NCI-H524 treated with DMSO at 0.1 percent for 48 hours (cell line): ENCODE measurements around the gene KLHL36.
"Not testable (repeated sequence)": the region's sequence is repeated elsewhere in the genome, so short reads cannot be mapped to it uniquely, and the experiment has no call there.

Experiments used
- DNase-seq: peaks from one replicate; lab custom pipeline; 2025; lab: John Stamatoyannopoulos, UW

KLHL36 gene

GRCh38 chr16:84672276-84673202, 24.2 kb downstream of the KLHL36 start:
- no peak for DNase-seq

- DNase-seq, result no peak
Measured at GRCh38 chr16:84673203-84673535, 24.9 kb downstream of the KLHL36 start.

GRCh38 chr16:84673561-84673960, 25.2 kb downstream of the KLHL36 start:
- DNase-seq, result no peak

DNA sequence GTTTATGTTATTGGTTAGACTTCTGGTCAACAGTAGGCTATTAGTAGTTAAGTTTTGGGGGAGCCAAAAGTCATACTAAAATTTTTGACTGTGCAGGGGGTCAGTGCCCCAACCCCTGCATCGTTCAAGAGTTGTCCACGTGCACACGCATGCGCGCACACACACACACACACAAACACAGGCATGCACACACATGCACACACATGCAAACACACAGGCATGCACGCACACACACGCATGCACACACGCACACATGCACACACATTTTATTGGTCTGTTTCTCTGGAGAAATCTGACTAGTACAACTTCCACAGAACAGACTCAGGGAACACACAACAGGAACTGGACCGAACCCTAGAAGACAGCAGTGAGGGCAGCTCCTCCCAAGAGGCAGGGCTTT, 27.1 kb downstream of the KLHL36 start:
- DNase-seq, result no peak

GRCh38 chr16:84675884-84676283, 27.6 kb downstream of the KLHL36 start:
- DNase-seq, result no peak

- no peak for DNase-seq
Measured at GRCh38 chr16:84677017-84677803, 28.9 kb downstream of the KLHL36 start.

GRCh38 chr16:84677849-84678248, 29.5 kb downstream of the KLHL36 start:
- peak; percentile 68 for DNase-seq

GRCh38 chr16:84678541-84678940, 30.2 kb downstream of the KLHL36 start:
- no peak for DNase-seq

- DNase-seq, result no peak
Measured at GRCh38 chr16:84680165-84680842, 32.0 kb downstream of the KLHL36 start.

GRCh38 chr16:84680843-84681629, 32.7 kb downstream of the KLHL36 start:
- DNase-seq, result no peak

- DNase-seq, result no peak
Measured at GRCh38 chr16:84683691-84684591, 35.6 kb downstream of the KLHL36 start.

DNA sequence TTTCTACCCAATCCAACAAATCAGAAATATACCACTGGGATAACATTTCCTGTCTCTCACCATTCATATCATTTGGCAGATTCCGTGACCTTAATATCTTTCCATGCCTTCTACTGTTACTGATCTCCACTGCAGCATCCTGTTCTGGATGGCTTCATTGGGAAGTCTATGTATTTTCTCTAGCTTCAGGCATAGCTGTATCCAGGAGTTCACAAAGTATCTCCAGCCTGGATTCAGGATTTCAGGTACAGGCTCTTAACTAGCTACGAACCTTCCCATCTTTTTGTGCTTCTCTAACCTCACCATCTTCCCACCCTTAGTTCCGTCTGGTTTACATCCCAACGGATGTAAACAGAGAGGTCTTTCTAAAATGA, 36.3 kb downstream of the KLHL36 start:
- DNase-seq, result no peak

DNA sequence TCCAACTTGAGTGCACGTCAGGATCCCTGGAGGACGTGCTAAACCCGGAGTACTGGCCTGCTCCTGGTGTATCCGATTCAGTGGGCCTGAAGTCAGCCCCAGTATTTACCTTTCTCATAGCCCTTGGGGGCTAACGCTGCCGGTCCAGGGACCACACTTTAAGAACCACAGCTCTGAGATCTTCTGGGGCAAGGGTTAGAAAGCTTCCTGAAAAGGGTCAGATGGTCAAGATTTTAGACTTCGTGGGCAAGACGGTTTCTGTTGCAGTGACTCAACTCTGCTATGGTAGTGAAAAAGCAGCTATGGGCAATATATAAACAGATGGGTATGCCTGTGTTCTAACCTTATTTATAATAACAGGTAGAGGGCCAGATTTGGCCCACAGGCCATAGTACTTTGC, 36.9 kb downstream of the KLHL36 start:
- DNase-seq, result no peak

DNA sequence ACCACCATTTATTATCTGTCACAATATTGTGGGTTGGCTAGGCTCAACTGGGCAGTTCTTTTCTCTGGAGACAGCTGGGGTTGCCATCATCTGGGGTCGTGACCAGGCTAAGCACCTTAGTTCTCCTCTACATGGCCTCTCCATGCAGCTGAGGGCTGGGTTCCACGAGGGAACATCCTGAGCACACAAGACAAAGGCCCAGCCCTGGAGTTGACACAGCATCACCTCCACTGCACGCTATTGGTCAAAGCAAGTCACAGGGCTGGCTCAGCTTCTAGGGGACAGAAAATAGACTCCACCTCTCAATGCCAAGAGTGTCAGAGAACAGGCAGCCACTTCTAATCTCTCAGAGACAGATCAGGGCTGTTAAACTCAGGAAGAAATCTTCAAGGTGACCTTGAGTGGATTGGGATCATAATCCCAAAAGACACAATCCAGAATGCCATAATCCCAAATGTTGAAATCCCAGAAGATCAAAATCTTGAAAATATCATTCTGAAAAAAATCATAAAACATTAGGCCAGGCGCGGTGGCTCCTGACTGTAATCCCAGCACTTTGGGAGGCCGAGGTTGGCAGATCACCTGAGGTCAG, 38.5 kb downstream of the KLHL36 start:
- DNase-seq, result no peak

DNA sequence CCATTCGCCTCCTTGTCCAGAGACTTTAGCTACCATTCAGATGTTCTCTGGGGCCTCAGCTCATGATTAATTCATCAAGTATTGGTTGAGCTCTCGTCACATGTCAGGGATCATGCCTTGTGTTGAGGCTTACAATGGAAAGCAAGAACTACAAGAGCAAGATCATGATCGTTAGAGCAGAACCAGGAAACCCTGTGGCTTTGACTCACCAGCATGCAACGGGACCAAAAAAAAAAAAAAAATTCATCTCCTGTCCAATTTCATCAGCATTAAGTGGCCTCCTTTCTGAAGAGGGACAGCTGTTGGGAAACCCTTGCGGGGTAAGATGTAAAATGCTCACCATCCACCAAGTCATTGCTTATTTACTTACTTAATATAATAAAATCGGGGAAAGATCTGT, 39.4 kb downstream of the KLHL36 start:
- DNase-seq, result no peak

- DNase-seq, result not testable (repeated sequence)
Measured at GRCh38 chr16:84688163-84688562, 39.9 kb downstream of the KLHL36 start.

DNA sequence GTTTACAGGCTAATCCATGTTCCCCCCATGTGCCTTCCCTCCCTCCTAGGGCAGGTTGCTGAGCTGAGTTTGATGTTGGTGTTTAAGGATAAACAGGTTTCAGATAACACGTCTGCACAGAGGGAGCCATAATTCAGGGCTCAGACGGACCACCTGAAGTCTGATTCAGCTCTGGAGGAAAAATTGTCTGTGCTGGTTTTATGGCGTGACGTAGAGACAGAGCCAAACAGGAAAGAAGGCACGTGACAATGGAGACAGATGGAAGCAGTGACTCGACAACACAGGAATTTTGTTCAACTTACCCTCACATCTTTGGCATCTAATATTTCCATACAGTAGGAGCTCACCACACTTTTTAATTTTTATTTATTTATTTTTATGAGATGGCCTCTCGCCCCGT, 40.8 kb downstream of the KLHL36 start:
- no peak for DNase-seq

GRCh38 chr16:84690088-84690819, 41.9 kb downstream of the KLHL36 start:
- no peak for DNase-seq

DNA sequence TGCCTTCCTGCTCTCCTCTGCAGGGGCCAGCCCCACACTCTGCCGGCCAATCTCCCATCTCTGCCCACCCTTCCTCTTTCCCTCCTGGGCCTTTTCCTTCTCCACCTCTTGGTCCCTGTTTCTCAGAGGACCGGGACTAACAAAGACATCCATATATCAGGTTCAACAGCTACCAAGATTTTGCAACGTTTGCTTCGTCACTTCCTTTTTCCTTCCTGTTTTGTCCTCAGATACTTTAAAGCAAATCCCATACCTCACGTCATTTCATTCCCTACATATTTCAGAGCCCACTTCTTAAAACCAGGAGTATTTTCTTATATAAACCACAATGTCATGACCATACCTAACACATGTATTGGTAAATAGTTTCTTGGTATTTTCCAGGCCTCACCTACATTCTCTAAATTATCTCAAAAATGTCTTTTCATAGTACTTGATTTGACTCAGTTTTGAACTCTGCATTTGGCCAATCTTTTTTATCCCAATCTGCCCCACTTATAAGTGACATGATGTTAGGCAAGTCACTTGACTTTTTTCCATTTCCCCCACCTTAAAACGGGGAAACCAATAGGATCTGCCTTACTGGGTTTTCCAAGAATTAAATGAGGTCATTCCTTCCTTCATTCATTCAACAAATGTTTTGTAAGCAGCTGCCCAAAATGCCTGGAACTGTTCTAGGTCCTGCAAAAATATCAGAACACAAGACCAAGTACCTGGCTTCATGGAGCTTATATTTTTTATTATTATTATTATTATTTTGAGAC, 44.3 kb downstream of the KLHL36 start:
- DNase-seq, result no peak
